B cell (primary cell): ENCODE measurements around the gene PLXNB1. TPM values are rescaled to one million over a fixed set of nuclear protein-coding genes. Genes with fewer than 3 reads are reported as not detected.

Experiments used
- ATAC-seq: fragments of 200-7000 bp; cut with Tn5 transposase; one replicate; pipeline ENCODE4 v1.10.0; 2021; ENCODE audit warnings: low read depth, mild to moderate bottlenecking, moderate number of reproducible peaks, moderate library complexity
- CTCF ChIA-PET: fragments of 350-600 bp; sonication (Branson Sonifier 250); formaldehyde crosslinking; loops from one replicate; lab custom pipeline; 2021; ENCODE audit warnings: antibody characterized with exemption, inconsistent platforms; lab: Charles Lee
- POLR2A ChIA-PET: fragments of 350-600 bp; sonication (Branson Sonifier 250); formaldehyde crosslinking; loops from one replicate; lab custom pipeline; 2021; ENCODE audit warnings: antibody characterized with exemption; lab: Charles Lee
- DNase-seq: peaks from one replicate; pipeline ENCODE4 v3.0.0; 2013
- H2AFZ ChIP-seq: 2 replicates; pipeline ENCODE4 v1.6.1; 2012; ENCODE audit warnings: mild to moderate bottlenecking, low read depth, low read length; ENCODE audit not compliant: insufficient read depth, poor library complexity, severe bottlenecking
- H3K27ac ChIP-seq, 2 donors: 1 replicate in 1 of 2; 2 replicates in 1 of 2; pipeline ENCODE4 v1.5.1; 2012 to 2013; ENCODE audit warnings: low read length in 2 of 2, mild to moderate bottlenecking in 2 of 2, moderate library complexity in 1 of 2
- H3K27me3 ChIP-seq, 4 experiments: fragments of 200-600 bp in 1 of 4; sonication (generic) in 1 of 4; replicated peaks in 1 of 4; 1 replicate in 2 of 4; 2 replicates in 2 of 4; pipeline versions ENCODE4 v1.6.1 to v1.7.0; 2013 to 2016; ENCODE audit warnings: low read length in 3 of 4, mild to moderate bottlenecking in 2 of 4, mixed read lengths in 1 of 4, moderate library complexity in 1 of 4; ENCODE audit not compliant: insufficient read depth in 4 of 4, control insufficient read depth in 3 of 4; ENCODE audit errors: control extremely low read depth in 1 of 4
- H3K36me3 ChIP-seq, 2 experiments: replicated peaks in 1 of 2; 1 replicate in 1 of 2; 2 replicates in 1 of 2; pipeline versions ENCODE4 v1.6.1 to v1.7.1; 2013; ENCODE audit warnings: low read length in 1 of 2; ENCODE audit not compliant: insufficient read depth in 2 of 2, control insufficient read depth in 1 of 2; ENCODE audit errors: control extremely low read depth in 1 of 2, extremely low read depth in 1 of 2
- H3K4me1 ChIP-seq, 2 donors: fragments of 200-600 bp in 1 of 2; sonication (generic) in 1 of 2; 1 replicate in 1 of 2; 2 replicates in 1 of 2; pipeline versions ENCODE4 v1.5.1 to v1.6.1; 2013 to 2017; ENCODE audit warnings: low read length in 2 of 2; ENCODE audit not compliant: control insufficient read depth in 2 of 2, insufficient read depth in 2 of 2
- H3K4me2 ChIP-seq: replicated peaks from 2 replicates; pipeline ENCODE3; 2012; ENCODE audit warnings: mild to moderate bottlenecking, low read depth, low read length; ENCODE audit not compliant: poor library complexity, severe bottlenecking
- H3K4me3 ChIP-seq, 5 experiments: fragments of 200-600 bp in 1 of 5; sonication (generic) in 1 of 5; 1 replicate in 3 of 5; 2 replicates in 2 of 5; pipeline versions ENCODE4 v1.5.1 to v1.7.0; 2011 to 2016; ENCODE audit warnings: low read length in 4 of 5, mild to moderate bottlenecking in 4 of 5, low read depth in 2 of 5, control low read depth in 1 of 5, moderate library complexity in 1 of 5; ENCODE audit not compliant: insufficient read depth in 1 of 5; ENCODE audit errors: control extremely low read depth in 1 of 5, extremely low read depth in 1 of 5
- H3K79me2 ChIP-seq: fragments of 200-600 bp; sonication (generic); one replicate; pipeline ENCODE4 v1.6.0; 2016; ENCODE audit warnings: low read length; ENCODE audit not compliant: control insufficient read depth, insufficient read depth
- H3K9ac ChIP-seq: fragments of 200-600 bp; sonication (generic); 2 replicates; pipeline ENCODE4 v1.6.1; 2017; ENCODE audit warnings: mild to moderate bottlenecking, low read length, moderate library complexity
- H3K9me3 ChIP-seq, 3 donors: one replicate each; pipeline versions ENCODE4 v1.6.1 to v1.7.1; 2013; ENCODE audit warnings: low read length in 2 of 3; ENCODE audit not compliant: control insufficient read depth in 2 of 3, insufficient read depth in 1 of 3; ENCODE audit errors: control extremely low read depth in 1 of 3
- H4K20me1 ChIP-seq: 2 replicates; pipeline ENCODE4 v1.6.0; 2012; ENCODE audit warnings: mild to moderate bottlenecking, low read length; ENCODE audit not compliant: insufficient read depth, control insufficient read depth, poor library complexity, severe bottlenecking
- H3K27ac Mint-ChIP-seq: one replicate; pipeline ENCODE4 v1.8.0; 2021; ENCODE audit warnings: mixed read lengths
- H3K27me3 Mint-ChIP-seq: one replicate; pipeline ENCODE4 v1.8.0; 2021; ENCODE audit warnings: mixed read lengths
- H3K4me1 Mint-ChIP-seq: one replicate; pipeline ENCODE4 v1.8.0; 2021; ENCODE audit warnings: mixed read lengths
- H3K4me3 Mint-ChIP-seq: one replicate; pipeline ENCODE4 v1.8.0; 2021; ENCODE audit warnings: mixed read lengths
- H3K9me3 Mint-ChIP-seq: one replicate; pipeline ENCODE4 v1.8.0; 2022; ENCODE audit warnings: mixed read lengths; ENCODE audit not compliant: insufficient read depth
- EZH2 ChIP-seq: IDR thresholded peaks from 2 replicates; pipeline ENCODE4 v1.6.1; 2012; ENCODE audit warnings: borderline replicate concordance, low read depth, mild to moderate bottlenecking, moderate library complexity, low read length; ENCODE audit not compliant: insufficient read depth, poor library complexity, severe bottlenecking
- WGBS: methylation state at CpG from one replicate; pipeline ENCODE4 v1.1.5; 2013; ENCODE audit warnings: missing lambda C conversion rate; ENCODE audit not compliant: insufficient coverage; 5-methylcytosine and 5-hydroxymethylcytosine counted together
- intact Hi-C: fragments of 100-400 bp; cut with micrococcal nuclease; formaldehyde crosslinking; loops from one replicate; pipeline ENCODE4 v1.10.0; 2022
- polyA plus RNA-seq: library from polyadenylated mRNA; depleted of rRNA; stranded (reverse); fragments of >200 nt; gene quantifications from 2 replicates; pipeline ENCODE4 v1.2.3, GENCODE V29; 2012
- total RNA-seq, 2 donors: library from RNA; stranded (reverse); fragments of 120-200 nt in 1 of 2; gene quantifications; 1 replicate in 1 of 2; 2 replicates in 1 of 2; pipeline versions ENCODE4 v1.2.3 to v1.2.4, GENCODE V29; 2013 to 2022
- TF ChIP-seq, protein P1 (sequence below): fragments of 200-600 bp; IDR thresholded peaks from one replicate; pipeline ENCODE4 v1.8.0; 2022; ENCODE audit warnings: antibody characterized with exemption, mild to moderate bottlenecking

PLXNB1 gene
- total and polyA plus RNA-seq, 2 donors (not counting 1 experiment from before 2014, with no cell fraction given): 0.95 to 5.0 TPM

GRCh38 chr3:48399387-48400172 is 30.3 kb downstream of the PLXNB1 start:
- no peak overlapping the region for H3K9ac ChIP-seq
- 28% methylated on average over 3 of the region's 4 CpGs for WGBS
- no peak for DNase-seq

GRCh38 chr3:48398701-48399386 is 31.0 kb downstream of the PLXNB1 start:
- TF ChIP-seq EZH2: no peak
- TF ChIP-seq, protein P1, sequence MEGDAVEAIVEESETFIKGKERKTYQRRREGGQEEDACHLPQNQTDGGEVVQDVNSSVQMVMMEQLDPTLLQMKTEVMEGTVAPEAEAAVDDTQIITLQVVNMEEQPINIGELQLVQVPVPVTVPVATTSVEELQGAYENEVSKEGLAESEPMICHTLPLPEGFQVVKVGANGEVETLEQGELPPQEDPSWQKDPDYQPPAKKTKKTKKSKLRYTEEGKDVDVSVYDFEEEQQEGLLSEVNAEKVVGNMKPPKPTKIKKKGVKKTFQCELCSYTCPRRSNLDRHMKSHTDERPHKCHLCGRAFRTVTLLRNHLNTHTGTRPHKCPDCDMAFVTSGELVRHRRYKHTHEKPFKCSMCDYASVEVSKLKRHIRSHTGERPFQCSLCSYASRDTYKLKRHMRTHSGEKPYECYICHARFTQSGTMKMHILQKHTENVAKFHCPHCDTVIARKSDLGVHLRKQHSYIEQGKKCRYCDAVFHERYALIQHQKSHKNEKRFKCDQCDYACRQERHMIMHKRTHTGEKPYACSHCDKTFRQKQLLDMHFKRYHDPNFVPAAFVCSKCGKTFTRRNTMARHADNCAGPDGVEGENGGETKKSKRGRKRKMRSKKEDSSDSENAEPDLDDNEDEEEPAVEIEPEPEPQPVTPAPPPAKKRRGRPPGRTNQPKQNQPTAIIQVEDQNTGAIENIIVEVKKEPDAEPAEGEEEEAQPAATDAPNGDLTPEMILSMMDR: no peak
- peaks cover 0 to 4% (median 2%) of the 10 kb centered on the region in 4 experiments for H3K27me3 ChIP-seq
- ATAC-seq (no peak), DNase-seq (no peak)
- POLR2A ChIA-PET: no interaction called here
- no peak overlapping the region for H3K9ac ChIP-seq
- intact Hi-C loops: no loop called here
- H3K36me3 ChIP-seq: no peaks in the 10 kb centered on the region
- no peak overlapping the region for H3K27ac ChIP-seq
- no peak overlapping the region for H3K27ac Mint-ChIP-seq
- H3K4me1 Mint-ChIP-seq: no peaks in the 10 kb centered on the region
- H3K4me1 ChIP-seq: no peaks in the 10 kb centered on the region
- no peak overlapping the region for H3K4me3 ChIP-seq
- no peak overlapping the region for H3K4me3 Mint-ChIP-seq
- H3K9me3 Mint-ChIP-seq: no peaks in the 10 kb centered on the region
- WGBS: 97% methylated on average over 9 of the region's 11 CpGs
- peaks cover 20% of the 10 kb centered on the region for H3K27me3 Mint-ChIP-seq
- no peak overlapping the region for H3K4me2 ChIP-seq
- H4K20me1 ChIP-seq: no peaks in the 10 kb centered on the region
- no peaks in the 10 kb centered on the region for H3K9me3 ChIP-seq
- CTCF ChIA-PET: interaction anchor here (0.5 to 8.0 kb wide), 6 partner anchors 36 to 903 kb away, joined by 3 to 330 read pairs (median 70); partner anchors contain the start of genes CCDC51, PFKFB4, PLXNB1 and SHISA5
- no peak overlapping the region for H2AFZ ChIP-seq
- H3K79me2 ChIP-seq: no peaks in the 10 kb centered on the region

More at GRCh38 chr3:48399387-48400172, 30.3 kb downstream of the PLXNB1 start:
- no peaks in the 10 kb centered on the region for H3K9me3 ChIP-seq
- peaks cover 0 to 4% (median 0%) of the 10 kb centered on the region in 4 experiments for H3K27me3 ChIP-seq
- Mint-ChIP-seq H3K4me1 (no peaks in the 10 kb centered on the region), H3K27ac (no peak overlapping the region), H3K4me3 (no peak overlapping the region), H3K9me3 (no peaks in the 10 kb centered on the region), H3K27me3 (peaks cover 16% of the 10 kb centered on the region)
- ChIA-PET CTCF (interaction anchor here (0.5 to 8.0 kb wide), 17 partner anchors 25 to 903 kb away, joined by 3 to 330 read pairs (median 9); partner anchors contain the start of genes CCDC51, PFKFB4, PLXNB1 and SHISA5), POLR2A (no interaction called here)
- no peaks in the 10 kb centered on the region for H3K4me1 ChIP-seq
- H3K36me3 ChIP-seq: no peaks in the 10 kb centered on the region
- H3K4me3 ChIP-seq: no peak overlapping the region
- H3K79me2 ChIP-seq: no peaks in the 10 kb centered on the region
- no peak overlapping the region for H3K4me2 ChIP-seq
- H2AFZ ChIP-seq: no peak overlapping the region
- no peak overlapping the region for H3K27ac ChIP-seq
- no peak for TF ChIP-seq EZH2
- intact Hi-C loops: no loop called here
- no peaks in the 10 kb centered on the region for H4K20me1 ChIP-seq
- no peak for ATAC-seq
